Astrocyte (in vitro differentiated cells and primary cell): Measurements from ENCODE around the gene ITPR2. TPM values are rescaled to one million over a fixed set of nuclear protein-coding genes. Genes with fewer than 3 reads are reported as not detected.
A peak's percentile ranks its signal among the peaks of the same experiment; 100 is the strongest.

Experiments
- DNase-seq: peaks from one replicate; pipeline ENCODE4 v3.0.0-alpha.2; 2010; ENCODE audit warnings: low read depth
- FAIRE-seq: peaks from 2 replicates; lab custom pipeline; 2011; peaks lifted over from hg19 to GRCh38; lab: Jason Lieb, UNC
- H2AFZ ChIP-seq: 2 replicates; pipeline ENCODE4 v1.6.0; 2012; ENCODE audit warnings: low read depth, low read length, inconsistent platforms
- H3K27ac ChIP-seq: 2 replicates; pipeline ENCODE4 v1.5.1; 2011; ENCODE audit warnings: low read depth, low read length, inconsistent platforms
- H3K27me3 ChIP-seq: 2 replicates; pipeline ENCODE4 v1.6.0; 2011; ENCODE audit warnings: low read length, inconsistent platforms; ENCODE audit not compliant: insufficient read depth
- H3K36me3 ChIP-seq: 2 replicates; pipeline ENCODE4 v1.5.1; 2011; ENCODE audit warnings: low read length, inconsistent platforms; ENCODE audit not compliant: insufficient read depth
- H3K4me1 ChIP-seq: 2 replicates; pipeline ENCODE4 v1.5.1; 2011; ENCODE audit warnings: low read length, inconsistent platforms; ENCODE audit not compliant: insufficient read depth
- H3K4me2 ChIP-seq: 2 replicates; pipeline ENCODE4 v1.6.0; 2012; ENCODE audit warnings: low read length, inconsistent platforms
- H3K4me3 ChIP-seq: 2 replicates; pipeline ENCODE4 v1.5.1; 2011; ENCODE audit warnings: low read depth, mild to moderate bottlenecking, low read length, inconsistent platforms; ENCODE audit not compliant: insufficient read depth
- H3K79me2 ChIP-seq: 2 replicates; pipeline ENCODE4 v1.6.0; 2012; ENCODE audit warnings: mild to moderate bottlenecking, low read length, inconsistent platforms; ENCODE audit not compliant: insufficient read depth
- H3K9ac ChIP-seq: 2 replicates; pipeline ENCODE4 v1.6.0; 2012; ENCODE audit warnings: mild to moderate bottlenecking, low read length, inconsistent platforms
- H3K9me3 ChIP-seq: 2 replicates; pipeline ENCODE4 v1.5.1; 2012; ENCODE audit warnings: low read depth, mild to moderate bottlenecking, low read length, inconsistent platforms; ENCODE audit not compliant: insufficient read depth
- H4K20me1 ChIP-seq: 2 replicates; pipeline ENCODE4 v1.6.0; 2012; ENCODE audit warnings: low read length, inconsistent platforms; ENCODE audit not compliant: insufficient read depth
- H3K27ac Mint-ChIP-seq: one replicate; pipeline ENCODE4 v1.8.0; 2021; ENCODE audit warnings: mild to moderate bottlenecking, mixed read lengths; ENCODE audit not compliant: unreplicated experiment
- H3K27me3 Mint-ChIP-seq: one replicate; pipeline ENCODE4 v1.8.0; 2021; ENCODE audit warnings: low read depth, mixed read lengths; ENCODE audit not compliant: unreplicated experiment
- H3K36me3 Mint-ChIP-seq: one replicate; pipeline ENCODE4 v1.8.0; 2021; ENCODE audit warnings: low read depth, mixed read lengths; ENCODE audit not compliant: unreplicated experiment
- H3K4me1 Mint-ChIP-seq: one replicate; pipeline ENCODE4 v1.8.0; 2021; ENCODE audit warnings: low read depth, mixed read lengths; ENCODE audit not compliant: unreplicated experiment
- H3K4me3 Mint-ChIP-seq: one replicate; pipeline ENCODE4 v1.8.0; 2021; ENCODE audit warnings: mild to moderate bottlenecking, moderate library complexity, mixed read lengths; ENCODE audit not compliant: unreplicated experiment
- H3K9me3 Mint-ChIP-seq: one replicate; pipeline ENCODE4 v1.8.0; 2021; ENCODE audit warnings: mild to moderate bottlenecking, mixed read lengths; ENCODE audit not compliant: unreplicated experiment
- EZH2 ChIP-seq: IDR thresholded peaks from 2 replicates; pipeline ENCODE4 v1.6.1; 2012; ENCODE audit warnings: mild to moderate bottlenecking, low read length, inconsistent platforms; ENCODE audit not compliant: insufficient read depth
- total RNA-seq: library from RNA; stranded (reverse); gene quantifications from 2 replicates; pipeline ENCODE4 v1.2.1, GENCODE V29; 2021
- TF ChIP-seq, protein P1 (sequence below): IDR thresholded peaks from 2 replicates; pipeline ENCODE4 v1.5.1; 2011; ENCODE audit warnings: low read depth, mild to moderate bottlenecking, inconsistent platforms, low read length, moderate library complexity; ENCODE audit not compliant: insufficient read depth

Gene ITPR2
- total RNA-seq, 1 donor from 2014 or later, result 24.4 TPM

DNA sequence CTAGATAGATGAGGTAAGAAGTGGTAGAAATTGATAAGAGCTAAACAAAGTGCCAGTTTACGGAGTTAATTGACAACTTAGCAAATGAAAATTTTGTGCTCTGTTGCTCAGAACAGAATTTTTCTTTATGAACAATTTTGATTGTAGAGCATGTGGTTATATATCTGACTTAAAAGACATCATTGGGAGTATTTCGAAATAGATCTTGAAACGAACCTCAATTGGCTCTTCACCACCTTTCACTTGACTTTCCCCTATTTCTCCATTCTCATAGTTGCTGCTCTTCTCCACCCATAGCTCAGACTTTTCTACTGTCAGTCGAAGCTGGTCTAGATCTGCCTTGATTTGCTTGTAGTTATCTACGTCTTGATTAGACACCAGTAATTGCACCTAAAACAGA is 212.1 kb downstream of the ITPR2 start:
- Histone ChIP-seq H3K4me2 (no peak overlapping the region), H3K4me1 (no peaks in the 10 kb centered on the region), H3K9ac (no peak overlapping the region), H3K9me3 (no peaks in the 10 kb centered on the region), H3K36me3 (peaks cover 11% of the 10 kb centered on the region), H3K4me3 (no peak overlapping the region), H2AFZ (no peak overlapping the region), H3K27me3 (no peaks in the 10 kb centered on the region), H3K79me2 (no peaks in the 10 kb centered on the region), H4K20me1 (no peaks in the 10 kb centered on the region), H3K27ac (no peak overlapping the region)
- Mint-ChIP-seq H3K36me3 (peaks cover 4% of the 10 kb centered on the region), H3K27me3 (no peaks in the 10 kb centered on the region), H3K9me3 (no peaks in the 10 kb centered on the region), H3K4me1 (no peaks in the 10 kb centered on the region), H3K27ac (no peak overlapping the region), H3K4me3 (no peak overlapping the region)
- FAIRE-seq (no peak), DNase-seq (no peak)
- TF ChIP-seq EZH2, result no peak
- TF ChIP-seq, protein P1, sequence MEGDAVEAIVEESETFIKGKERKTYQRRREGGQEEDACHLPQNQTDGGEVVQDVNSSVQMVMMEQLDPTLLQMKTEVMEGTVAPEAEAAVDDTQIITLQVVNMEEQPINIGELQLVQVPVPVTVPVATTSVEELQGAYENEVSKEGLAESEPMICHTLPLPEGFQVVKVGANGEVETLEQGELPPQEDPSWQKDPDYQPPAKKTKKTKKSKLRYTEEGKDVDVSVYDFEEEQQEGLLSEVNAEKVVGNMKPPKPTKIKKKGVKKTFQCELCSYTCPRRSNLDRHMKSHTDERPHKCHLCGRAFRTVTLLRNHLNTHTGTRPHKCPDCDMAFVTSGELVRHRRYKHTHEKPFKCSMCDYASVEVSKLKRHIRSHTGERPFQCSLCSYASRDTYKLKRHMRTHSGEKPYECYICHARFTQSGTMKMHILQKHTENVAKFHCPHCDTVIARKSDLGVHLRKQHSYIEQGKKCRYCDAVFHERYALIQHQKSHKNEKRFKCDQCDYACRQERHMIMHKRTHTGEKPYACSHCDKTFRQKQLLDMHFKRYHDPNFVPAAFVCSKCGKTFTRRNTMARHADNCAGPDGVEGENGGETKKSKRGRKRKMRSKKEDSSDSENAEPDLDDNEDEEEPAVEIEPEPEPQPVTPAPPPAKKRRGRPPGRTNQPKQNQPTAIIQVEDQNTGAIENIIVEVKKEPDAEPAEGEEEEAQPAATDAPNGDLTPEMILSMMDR, result no peak

DNA sequence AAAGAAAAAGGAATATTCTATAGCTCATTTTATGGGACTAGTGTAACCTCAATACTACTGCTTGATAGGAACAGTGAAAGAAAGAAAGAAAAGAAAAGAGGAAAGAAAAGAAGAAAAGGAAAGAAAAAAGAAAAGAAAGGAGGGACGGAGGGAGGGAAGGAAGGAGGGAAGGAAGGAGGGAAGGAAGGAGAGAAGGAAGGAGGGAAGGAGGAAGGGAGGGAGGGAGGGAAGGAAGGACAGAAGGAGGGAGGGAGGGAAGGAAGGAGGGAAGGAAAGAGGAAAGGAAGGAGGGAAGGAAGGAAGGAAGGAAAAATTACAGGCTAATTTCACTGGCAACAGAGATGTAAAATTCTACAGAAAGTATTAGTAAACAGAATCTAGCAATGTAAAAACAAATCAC is 215.5 kb downstream of the ITPR2 start:
- Mint-ChIP-seq H3K27me3 (no peaks in the 10 kb centered on the region), H3K4me1 (no peaks in the 10 kb centered on the region), H3K27ac (no peak overlapping the region), H3K9me3 (no peaks in the 10 kb centered on the region), H3K36me3 (peaks cover 4% of the 10 kb centered on the region), H3K4me3 (no peak overlapping the region)
- Histone ChIP-seq H3K79me2 (no peaks in the 10 kb centered on the region), H3K27ac (no peak overlapping the region), H3K4me1 (no peaks in the 10 kb centered on the region), H3K4me3 (no peak overlapping the region), H3K4me2 (no peak overlapping the region), H4K20me1 (no peaks in the 10 kb centered on the region), H3K9me3 (no peaks in the 10 kb centered on the region), H2AFZ (no peak overlapping the region), H3K36me3 (peaks cover 14% of the 10 kb centered on the region), H3K27me3 (no peaks in the 10 kb centered on the region), H3K9ac (no peak overlapping the region)
- FAIRE-seq (no peak), DNase-seq (no peak)
- TF ChIP-seq, protein P1, result no peak
- TF ChIP-seq EZH2, result no peak

DNA sequence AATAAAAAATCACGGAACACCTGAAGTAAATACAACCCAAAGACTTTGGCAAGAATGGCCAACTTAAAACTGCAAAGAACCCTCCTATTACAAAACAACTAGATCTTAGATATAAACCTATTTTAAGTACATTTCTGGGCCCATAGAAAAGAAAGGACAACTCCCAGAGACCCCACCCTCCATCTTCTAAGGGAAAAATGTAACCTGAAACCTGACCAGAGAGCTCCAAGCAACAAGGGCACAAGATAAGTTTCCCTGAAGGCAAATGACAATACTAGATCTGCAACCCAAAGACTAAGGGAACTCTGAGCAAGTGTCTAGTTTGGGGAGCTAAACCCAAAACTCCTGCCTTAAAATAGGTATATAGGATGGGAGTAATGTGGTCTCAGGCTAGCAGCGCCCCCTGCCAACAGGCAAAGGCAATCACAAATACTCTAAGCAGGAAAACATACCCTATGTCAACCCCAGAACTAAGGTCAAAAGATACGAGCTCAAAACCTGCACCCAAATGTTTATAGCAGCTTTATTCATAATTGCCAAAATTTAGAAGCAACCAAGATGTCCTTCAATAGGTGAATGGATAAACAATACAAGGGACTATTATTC is 218.9 kb downstream of the ITPR2 start:
- Mint-ChIP-seq H3K27ac (no peak overlapping the region), H3K27me3 (no peaks in the 10 kb centered on the region), H3K4me1 (no peaks in the 10 kb centered on the region), H3K36me3 (no peaks in the 10 kb centered on the region), H3K9me3 (no peaks in the 10 kb centered on the region), H3K4me3 (no peak overlapping the region)
- no peak for TF ChIP-seq EZH2
- TF ChIP-seq, protein P1, result peak; percentile 40
- Histone ChIP-seq H3K27me3 (no peaks in the 10 kb centered on the region), H3K9me3 (no peaks in the 10 kb centered on the region), H3K27ac (no peak overlapping the region), H3K4me1 (no peaks in the 10 kb centered on the region), H2AFZ (no peak overlapping the region), H3K4me2 (no peak overlapping the region), H3K79me2 (no peaks in the 10 kb centered on the region), H3K36me3 (peaks cover 5% of the 10 kb centered on the region), H4K20me1 (no peaks in the 10 kb centered on the region), H3K4me3 (no peak overlapping the region), H3K9ac (no peak overlapping the region)
- DNase-seq, result no peak
- no peak for FAIRE-seq
